Stimulated activated CD4-positive, alpha-beta T cell treated with anti-CD3 and anti-CD28 coated beads, Interleukin-15, amount 100 ng/mL, for 24 hours (primary cell): ENCODE results near the gene RAB3A.
A peak's percentile ranks its signal among the peaks of the same experiment; 100 is the strongest.

Experiments used
- DNase-seq: peaks from one replicate; pipeline ENCODE4 v3.0.0-alpha.2; 2020

Gene RAB3A

DNA sequence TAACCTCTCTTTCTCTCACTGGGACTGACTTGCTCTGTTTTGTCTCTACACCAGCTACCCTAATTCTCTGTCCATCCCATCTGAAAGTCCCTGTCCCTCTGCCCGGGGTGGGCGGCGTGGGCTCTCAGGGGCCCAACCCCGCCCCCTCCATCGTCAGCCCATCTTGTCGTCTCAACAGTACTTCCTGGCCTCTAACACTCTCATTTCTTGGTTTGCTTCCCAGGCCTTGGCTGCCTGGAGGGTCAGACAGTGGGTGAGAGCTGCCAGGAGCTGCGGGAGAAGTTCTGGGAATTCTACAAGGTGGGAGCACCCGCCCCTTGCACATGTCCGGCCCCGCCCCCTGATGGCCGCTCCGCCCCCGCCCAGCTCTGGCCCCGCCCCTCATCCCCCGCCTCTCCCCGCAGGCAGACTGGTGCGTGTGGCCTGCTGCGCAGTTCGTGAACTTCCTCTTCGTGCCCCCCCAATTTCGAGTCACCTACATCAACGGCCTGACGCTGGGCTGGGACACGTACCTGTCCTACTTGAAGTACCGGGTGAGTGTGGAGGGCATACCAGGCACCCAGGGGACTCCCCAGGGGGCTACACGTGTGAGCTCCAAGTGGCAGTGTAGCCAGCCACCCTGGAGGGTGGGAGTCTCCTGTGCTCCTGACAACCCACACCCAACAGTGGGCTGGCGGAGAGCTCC lies 9.1 kb downstream of the RAB3A start:
- DNase-seq: peak; percentile 46

- no peak for DNase-seq
These were observed 9.7 kb downstream of the RAB3A start for GRCh38 chr19:18194181-18194530.

DNA sequence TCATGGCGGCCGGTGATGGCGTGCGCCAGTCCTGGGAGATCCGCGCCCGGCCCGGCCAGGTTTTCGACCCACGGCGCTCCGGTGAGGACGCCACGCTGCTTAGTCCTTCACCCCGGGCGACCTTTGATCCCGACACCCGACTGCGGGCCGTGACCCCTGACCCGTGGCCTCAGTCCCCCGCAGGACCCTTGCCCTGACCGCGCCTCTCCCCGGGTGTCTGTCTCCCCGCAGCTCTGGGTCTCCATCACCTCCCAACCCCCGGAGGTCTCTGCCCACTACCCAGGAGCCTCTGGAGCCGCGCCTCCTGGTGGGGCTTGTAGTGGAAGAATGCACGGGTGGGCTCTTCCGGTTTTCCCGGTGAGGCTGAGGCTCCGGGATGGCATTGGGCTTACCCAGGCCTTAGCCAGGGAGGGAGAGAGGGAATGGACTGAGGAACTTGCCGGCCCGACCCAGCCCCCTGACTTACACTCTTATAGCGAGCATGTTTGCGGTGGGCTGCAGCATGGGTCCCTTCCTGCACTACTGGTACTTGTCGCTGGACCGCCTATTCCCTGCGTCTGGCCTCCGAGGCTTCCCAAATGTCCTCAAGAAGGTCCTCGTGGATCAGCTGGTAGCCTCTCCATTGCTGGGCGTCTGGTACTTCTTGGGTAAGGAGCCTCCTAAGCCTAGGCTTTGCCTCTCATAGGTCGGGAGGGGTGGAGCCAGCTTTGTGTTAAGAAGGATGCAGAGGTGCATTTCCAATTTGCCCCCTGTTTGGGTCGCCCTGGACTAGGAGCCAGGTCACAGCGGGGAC lies 10.3 kb downstream of the RAB3A start:
- no peak for DNase-seq

DNA sequence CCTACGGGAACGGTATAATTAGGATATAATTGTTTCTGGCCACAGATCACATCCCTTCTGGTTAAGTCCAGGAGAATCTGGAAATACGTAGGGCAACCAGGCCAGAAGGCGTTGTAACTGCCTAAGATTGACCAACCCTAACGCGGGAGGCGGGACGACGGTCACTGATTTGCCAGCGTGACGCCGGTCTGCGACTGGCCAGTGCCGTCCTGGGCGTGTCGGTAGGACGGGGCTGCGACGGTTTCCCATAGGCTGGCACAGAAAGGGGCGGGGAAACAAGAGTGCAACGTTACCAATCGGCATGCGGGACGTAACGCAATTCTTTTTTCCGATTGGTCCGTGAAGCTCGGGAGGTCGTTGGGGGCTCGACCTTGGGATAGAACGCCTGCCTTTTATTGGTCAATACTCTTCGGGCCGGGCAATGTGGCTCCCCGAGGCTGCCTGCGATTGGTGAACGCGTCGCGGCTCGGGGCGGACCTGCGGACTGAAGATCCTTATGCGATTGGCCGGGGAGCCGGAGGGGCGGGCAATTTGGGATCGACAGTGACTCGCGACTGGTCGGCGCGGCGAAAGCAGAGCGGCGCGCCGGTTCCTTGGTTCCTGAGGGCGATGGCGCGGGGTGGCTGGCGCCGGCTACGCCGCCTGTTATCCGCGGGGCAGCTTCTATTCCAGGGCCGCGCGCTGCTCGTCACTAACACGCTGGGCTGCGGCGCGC lies 11.0 kb downstream of the RAB3A start, which contains the start of gene MPV17L2:
Gene MPV17L2 (plus strand): TSS at position 546 of the 715 bp plus-strand sequence. CDS start 64 bp downstream, at position 610.
- DNase-seq: peak; percentile 99

DNA sequence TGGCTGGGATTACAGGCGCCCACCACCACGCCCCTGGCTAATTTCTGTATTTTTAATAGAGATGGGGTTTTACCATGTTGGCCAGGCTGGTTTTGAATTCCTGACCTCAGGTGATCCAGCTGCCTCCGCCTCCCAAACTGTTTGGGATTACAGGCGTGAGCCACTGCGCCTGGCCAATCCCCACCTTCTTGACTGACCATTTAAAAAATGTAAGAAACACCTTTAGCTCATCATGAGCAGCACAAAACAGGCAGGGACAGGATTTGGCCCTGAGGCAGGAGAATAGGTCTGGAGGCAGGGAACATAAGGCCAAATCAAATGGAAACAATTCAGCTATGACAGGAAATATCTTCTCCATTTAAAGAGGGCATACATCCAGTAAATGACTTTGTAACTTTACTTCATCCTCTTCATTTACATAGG lies 12.2 kb downstream of the RAB3A start:
- DNase-seq: no peak

DNA sequence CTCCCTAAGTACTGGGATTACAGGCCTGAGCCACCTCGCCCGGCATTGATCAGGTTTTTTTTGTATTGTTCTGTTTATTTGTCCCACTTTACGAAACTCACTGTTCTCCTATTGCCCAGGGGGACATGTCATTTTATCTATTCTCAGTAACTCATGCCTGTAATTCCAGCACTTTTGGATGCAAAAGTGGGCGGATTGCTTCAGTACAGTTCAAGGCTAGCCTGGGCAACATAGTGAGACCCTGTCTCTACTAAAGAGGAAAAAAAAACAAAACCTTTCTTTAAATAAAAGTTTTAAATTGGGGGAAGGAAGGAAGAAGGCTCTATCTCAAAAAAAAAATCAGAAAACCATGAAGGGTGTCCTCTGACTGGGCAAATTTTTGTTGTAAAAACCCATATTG lies 13.6 kb downstream of the RAB3A start:
- no peak for DNase-seq

DNA sequence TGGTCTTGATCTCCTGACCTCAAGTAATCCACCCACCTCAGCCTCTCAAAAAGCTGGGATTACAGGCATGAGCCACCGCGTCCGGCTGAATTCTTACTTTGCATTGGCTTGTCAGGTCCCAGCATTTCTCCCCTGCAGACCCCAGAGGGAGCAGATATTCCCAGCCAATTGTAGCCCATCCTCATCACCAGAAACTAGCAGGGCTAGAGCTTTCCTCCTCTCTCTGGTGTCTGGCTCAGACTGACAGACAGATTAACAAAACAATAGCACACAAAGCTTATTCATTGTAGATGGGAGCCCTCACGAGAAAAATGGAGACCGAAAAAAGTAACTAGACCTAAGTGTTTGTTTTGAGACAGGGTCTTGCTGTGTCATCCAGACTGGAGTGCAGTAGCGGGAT lies 18.3 kb downstream of the RAB3A start:
- no peak for DNase-seq

GRCh38 chr19:18183529-18183928 lies 20.3 kb downstream of the RAB3A start:
- DNase-seq: no peak

- DNase-seq: no peak
These were observed 23.9 kb downstream of the RAB3A start for GRCh38 chr19:18179957-18180356.

GRCh38 chr19:18176367-18177310 lies 27.2 kb downstream of the RAB3A start:
- DNase-seq: no peak

DNA sequence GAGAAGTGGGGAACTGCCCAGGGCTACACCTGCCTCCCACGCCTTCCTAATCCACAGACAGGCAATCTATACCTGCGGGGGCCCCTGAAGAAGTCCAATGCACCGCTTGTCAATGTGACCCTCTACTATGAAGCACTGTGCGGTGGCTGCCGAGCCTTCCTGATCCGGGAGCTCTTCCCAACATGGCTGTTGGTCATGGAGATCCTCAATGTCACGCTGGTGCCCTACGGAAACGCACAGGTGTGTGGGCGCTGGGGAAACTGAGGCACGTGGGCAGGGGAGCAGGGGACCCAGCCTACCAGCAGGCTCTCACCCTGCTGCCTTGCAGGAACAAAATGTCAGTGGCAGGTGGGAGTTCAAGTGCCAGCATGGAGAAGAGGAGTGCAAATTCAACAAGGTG lies 28.9 kb downstream of the RAB3A start:
- DNase-seq: no peak

GRCh38 chr19:18173572-18174288 lies 30.1 kb downstream of the RAB3A start, which contains the start of gene IFI30:
IFI30 (plus strand) TSS chr19:18173813; CDS start chr19:18173842, 29 bp downstream.
- DNase-seq: peak; percentile 79

DNA sequence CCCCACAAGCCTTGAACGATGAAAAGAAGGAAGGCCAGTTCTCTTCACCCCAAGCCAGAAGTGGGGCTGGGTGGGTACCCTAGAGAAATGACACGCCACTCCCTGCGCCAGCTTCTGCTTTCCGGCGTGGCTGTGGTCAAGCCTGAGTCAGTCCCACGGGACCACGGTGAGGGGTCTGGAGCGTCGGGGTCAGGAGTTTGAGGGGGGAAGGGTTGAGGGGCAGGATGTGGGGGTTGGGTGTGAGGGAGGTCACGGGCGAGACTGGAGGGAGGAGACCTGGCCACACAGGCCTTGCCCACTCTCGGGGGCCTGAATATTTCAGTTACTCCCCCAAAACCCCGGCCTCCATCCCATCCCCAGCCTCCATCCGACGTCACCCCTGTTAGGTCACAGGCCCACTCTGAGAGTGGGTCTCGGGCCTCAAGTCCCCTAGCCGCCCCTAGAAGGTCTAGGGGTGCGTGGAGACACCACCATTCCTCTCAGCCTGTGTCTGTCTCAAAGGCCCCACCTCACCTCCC lies 30.7 kb downstream of the RAB3A start:
- no peak for DNase-seq

- DNase-seq: no peak
These were observed 31.4 kb downstream of the RAB3A start for GRCh38 chr19:18172331-18173053.

- no peak for DNase-seq
These were observed 32.1 kb downstream of the RAB3A start for GRCh38 chr19:18171605-18172327.

GRCh38 chr19:18170714-18171255 lies 33.1 kb downstream of the RAB3A start:
- no peak for DNase-seq

DNA sequence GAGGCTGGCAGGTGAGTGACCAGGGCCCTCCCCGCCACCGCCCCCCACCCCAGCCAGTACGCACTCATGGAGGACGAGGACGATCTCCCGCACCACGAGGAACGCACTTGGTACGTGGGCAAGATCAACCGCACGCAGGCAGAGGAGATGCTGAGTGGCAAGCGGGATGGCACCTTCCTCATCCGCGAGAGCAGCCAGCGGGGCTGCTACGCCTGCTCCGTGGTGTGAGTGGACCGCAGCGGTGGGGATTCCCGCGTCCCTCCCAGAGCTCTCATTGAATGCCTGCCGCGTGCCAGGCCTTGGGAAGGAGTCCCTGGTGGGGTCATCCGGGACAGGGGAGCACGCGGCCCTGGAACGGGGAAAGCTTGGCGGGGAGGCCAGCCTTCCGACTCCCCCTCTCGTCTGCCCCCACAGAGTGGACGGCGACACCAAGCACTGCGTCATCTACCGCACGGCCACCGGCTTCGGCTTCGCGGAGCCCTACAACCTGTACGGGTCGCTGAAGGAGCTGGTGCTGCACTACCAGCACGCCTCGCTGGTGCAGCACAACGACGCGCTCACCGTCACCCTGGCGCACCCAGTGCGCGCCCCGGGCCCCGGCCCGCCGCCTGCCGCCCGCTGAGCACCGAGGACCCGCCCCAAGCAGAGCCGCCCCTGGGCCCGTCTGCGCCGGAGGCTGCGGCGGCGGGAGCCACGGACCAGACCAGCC lies 35.0 kb downstream of the RAB3A start:
- no peak for DNase-seq

DNA sequence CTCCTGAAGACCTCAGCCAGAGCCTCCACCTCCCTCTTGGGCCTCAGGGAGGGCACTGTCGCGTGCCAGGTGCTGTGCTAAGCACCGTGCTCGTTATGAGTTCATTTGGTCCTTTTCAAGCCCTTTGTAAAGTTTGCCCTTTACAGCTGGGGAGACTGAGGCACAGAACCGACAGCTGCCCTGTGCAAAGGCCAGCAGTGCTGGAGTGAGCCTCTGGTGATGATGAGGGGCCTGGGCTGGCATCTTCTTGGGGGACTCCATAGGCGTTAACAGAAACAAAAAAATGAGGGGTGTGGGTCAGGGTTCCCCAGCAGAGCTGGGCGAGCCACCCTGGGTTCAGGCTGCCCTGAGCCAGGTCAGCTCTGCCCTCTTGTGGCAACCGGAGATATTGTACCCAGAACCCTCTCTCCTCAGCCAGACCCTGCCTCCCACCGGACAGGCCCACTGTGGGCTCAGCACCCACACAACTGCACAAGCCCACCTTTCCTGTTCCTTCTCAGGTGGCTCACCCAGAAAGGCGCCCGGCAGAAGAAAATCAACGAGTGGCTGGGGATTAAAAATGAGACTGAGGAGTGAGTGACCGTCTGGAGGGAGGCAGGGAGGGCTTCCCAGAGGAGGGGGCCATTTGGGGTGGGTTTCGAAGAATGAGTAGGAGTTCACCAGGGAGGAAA lies 35.7 kb downstream of the RAB3A start:
- peak; percentile 75 for DNase-seq

DNA sequence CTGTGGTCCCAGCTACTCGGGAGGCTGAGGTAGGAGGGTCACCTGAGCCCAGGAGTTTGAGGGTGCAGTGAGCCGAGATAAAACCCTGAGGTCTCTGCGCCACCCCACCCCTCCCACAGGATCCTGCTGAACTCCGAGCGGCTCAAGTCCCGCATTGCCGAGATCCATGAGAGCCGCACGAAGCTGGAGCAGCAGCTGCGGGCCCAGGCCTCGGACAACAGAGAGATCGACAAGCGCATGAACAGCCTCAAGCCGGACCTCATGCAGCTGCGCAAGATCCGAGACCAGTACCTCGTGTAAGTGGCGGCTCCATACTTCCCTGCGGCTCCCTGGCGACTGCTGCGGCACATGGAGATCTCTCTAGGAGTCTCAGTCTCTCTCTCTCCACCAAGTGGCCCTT lies 36.8 kb downstream of the RAB3A start:
- no peak for DNase-seq
